ENCODE results near the gene PLB1.

PLB1 gene

GRCh38 chr2:28628987-28629386 lies 133.1 kb downstream of the PLB1 start:
- no peak for DNase-seq (ENCODE audit: low spot score)

GRCh38 chr2:28629910-28630309 lies 134.1 kb downstream of the PLB1 start:
- DNase-seq (ENCODE audit: low spot score): no peak

- no peak for DNase-seq (ENCODE audit: low spot score)
These were observed 134.5 kb downstream of the PLB1 start for GRCh38 chr2:28630341-28630740.

GRCh38 chr2:28631514-28632206 lies 135.8 kb downstream of the PLB1 start:
- no peak for DNase-seq (ENCODE audit: low spot score)

GRCh38 chr2:28632791-28633190 lies 136.9 kb downstream of the PLB1 start:
- no peak for DNase-seq (ENCODE audit: low spot score)

- DNase-seq (ENCODE audit: low spot score): no peak
These were observed 137.3 kb downstream of the PLB1 start for GRCh38 chr2:28633204-28633603.

GRCh38 chr2:28633746-28634145 lies 137.9 kb downstream of the PLB1 start:
- DNase-seq (ENCODE audit: low spot score): no peak

- DNase-seq (ENCODE audit: low spot score): no peak
These were observed 139.3 kb downstream of the PLB1 start for GRCh38 chr2:28635191-28635611.

- no peak for DNase-seq (ENCODE audit: low spot score)
These were observed 140.6 kb downstream of the PLB1 start for GRCh38 chr2:28636491-28636890.

GRCh38 chr2:28637066-28638047 lies 141.5 kb downstream of the PLB1 start:
- DNase-seq (ENCODE audit: low spot score): no peak

- no peak for DNase-seq (ENCODE audit: low spot score)
These were observed 142.2 kb downstream of the PLB1 start for GRCh38 chr2:28638102-28638501.

- DNase-seq (ENCODE audit: low spot score): no peak
These were observed 143.3 kb downstream of the PLB1 start for GRCh38 chr2:28639092-28639691.

- peak; percentile 85 for DNase-seq (ENCODE audit: low spot score)
These were observed 144.0 kb downstream of the PLB1 start for GRCh38 chr2:28639836-28640235.

GRCh38 chr2:28640260-28640907 lies 144.5 kb downstream of the PLB1 start:
- no peak for DNase-seq (ENCODE audit: low spot score)

GRCh38 chr2:28640908-28641300 lies 145.0 kb downstream of the PLB1 start:
- DNase-seq (ENCODE audit: low spot score): no peak

- no peak for DNase-seq (ENCODE audit: low spot score)
These were observed 146.9 kb downstream of the PLB1 start for GRCh38 chr2:28642796-28643195.

- peak; percentile 64 for DNase-seq (ENCODE audit: low spot score)
These were observed 147.5 kb downstream of the PLB1 start for GRCh38 chr2:28643327-28643726.

GRCh38 chr2:28643911-28644334 lies 148.1 kb downstream of the PLB1 start:
- peak; percentile 81 for DNase-seq (ENCODE audit: low spot score)

GRCh38 chr2:28644760-28645159 lies 148.9 kb downstream of the PLB1 start:
- DNase-seq (ENCODE audit: low spot score): no peak

GRCh38 chr2:28645553-28645952 lies 149.7 kb downstream of the PLB1 start:
- DNase-seq (ENCODE audit: low spot score): no peak

- DNase-seq (ENCODE audit: low spot score): peak; percentile 61
These were observed 151.8 kb downstream of the PLB1 start for GRCh38 chr2:28647682-28648081.

GRCh38 chr2:28648147-28648546 lies 152.3 kb downstream of the PLB1 start:
- DNase-seq (ENCODE audit: low spot score): peak; percentile 44
